IPS-NIHi11 (cell line): Measurements from ENCODE around the gene PPP1R26.
"Not testable (repeated sequence)": the region's sequence is repeated elsewhere in the genome, so short reads cannot be mapped to it uniquely, and the experiment has no call there.

Experiments
- DNase-seq: peaks from one replicate; pipeline ENCODE4 v3.0.0; 2012; ENCODE audit warnings: mixed read lengths, low spot score

Gene PPP1R26, protein sequence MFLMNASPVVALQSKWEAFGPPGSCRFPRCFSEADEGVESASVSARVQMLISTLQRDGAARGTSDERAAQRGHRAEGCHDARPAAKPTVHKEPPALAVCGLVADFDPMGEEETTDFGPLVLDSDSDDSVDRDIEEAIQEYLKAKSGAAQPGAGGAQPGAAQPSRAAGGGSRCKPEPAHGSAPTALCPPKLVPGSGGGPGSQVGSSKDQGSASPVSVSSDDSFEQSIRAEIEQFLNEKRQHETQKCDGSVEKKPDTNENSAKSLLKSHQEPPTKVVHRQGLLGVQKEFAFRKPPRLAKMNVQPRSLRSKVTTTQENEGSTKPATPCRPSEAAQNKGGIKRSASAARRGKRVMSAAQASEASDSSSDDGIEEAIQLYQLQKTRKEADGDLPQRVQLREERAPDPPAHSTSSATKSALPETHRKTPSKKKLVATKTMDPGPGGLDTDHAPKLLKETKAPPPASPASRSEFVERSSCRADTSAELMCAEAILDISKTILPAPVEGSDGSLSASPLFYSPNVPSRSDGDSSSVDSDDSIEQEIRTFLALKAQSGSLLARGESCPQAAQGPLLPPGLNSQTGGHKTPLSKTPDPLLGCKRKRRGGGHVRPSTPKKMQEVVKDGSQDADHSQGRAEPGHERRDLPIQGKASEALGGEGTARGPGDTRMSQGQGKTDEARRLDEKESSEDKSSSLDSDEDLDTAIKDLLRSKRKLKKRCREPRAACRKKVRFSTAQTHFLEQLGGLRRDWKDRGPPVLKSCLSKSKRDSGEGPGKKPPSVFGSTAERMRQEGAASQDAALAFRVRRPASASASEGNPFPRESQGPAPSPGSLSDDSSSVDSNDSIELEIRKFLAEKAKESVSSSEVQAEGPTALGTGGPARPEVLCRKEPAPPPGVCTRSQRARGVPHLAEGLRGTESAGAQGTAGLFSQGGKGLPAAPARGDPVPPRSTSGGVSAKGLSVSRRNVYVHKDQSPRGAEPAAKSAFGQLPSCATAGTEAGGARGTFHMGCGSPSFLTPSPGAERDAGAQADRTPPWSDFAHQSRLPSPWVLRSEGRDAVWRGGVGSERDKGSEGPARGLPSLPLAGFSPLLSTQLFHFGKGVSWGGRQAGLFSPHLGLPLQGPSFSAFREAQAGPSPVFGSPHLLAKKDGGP (N-terminal part only)

DNA sequence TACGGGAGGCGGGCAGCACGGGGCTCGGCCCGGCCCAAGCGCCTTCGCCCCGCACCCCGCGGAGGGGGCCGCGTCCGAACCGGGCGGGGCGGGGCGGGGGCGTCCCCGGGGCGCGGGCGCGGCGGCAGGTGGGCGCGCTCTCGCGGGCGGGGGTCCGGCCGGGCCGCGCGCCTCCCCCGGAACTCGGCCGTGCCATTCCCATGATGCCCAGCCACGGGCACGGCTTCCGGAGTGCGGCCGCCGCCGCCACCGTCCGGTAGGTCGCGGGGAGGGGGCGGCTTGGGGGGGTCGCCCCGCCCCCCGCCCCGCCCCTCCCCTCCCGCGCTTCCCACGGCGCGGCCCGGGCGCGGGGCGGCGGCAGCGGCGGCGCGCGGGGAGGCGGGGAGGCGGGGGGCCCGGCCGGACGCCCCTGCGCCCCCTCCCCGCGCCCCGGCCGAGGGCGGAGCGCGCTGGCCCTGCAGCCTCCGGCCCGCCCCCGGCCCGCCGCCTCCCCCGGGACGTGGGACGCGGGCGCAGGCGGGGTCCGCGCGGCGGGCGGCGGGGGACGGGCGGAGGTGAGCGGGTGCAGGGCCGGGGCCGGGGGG, at the start of gene PPP1R26:
Gene PPP1R26 (plus strand): TSS at position 314 of the 584 bp plus-strand sequence. CDS start 4,729 bp downstream, outside the sequence.
- peak; percentile 81 for DNase-seq

DNA sequence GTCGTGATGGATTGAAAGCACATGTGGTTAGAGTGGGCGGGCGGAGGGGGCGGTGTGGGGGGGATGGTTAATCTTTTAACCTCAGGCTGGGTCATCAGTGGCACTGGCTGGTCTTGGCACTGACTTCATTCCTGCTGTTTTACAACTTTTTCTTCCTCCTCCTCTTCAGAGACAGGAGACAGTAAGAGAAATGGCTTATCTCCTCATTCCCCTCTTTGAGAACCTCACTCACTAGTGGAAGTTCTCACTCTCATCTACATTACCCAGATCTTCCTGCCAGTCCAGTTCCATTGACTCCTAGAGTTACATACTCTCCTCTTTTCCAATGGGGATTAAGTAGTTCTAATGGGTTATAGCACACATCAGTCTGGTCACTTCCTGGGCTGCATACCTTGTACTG, 42.3 kb upstream of the PPP1R26 start:
- no peak for DNase-seq

DNA sequence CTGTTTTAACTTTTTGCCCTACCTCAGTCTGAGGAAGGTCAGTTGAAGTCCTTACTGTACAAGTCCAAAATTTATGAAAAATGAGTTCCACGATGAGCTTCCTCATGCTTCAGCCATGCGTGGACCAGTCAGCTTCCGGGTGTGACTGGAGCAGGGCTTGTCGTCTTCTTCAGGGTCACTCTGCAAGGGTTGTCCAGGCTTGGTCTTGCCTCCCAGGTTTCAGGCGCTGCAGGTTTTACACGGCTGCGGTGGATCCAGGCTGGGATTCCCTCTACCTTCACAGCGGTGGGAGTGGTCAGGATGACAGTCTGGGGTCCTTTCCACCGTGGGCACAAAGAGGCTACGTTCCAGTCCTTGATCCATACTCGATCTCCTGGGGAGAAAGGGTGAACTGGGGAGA, 41.9 kb upstream of the PPP1R26 start:
- not testable (repeated sequence) for DNase-seq

DNA sequence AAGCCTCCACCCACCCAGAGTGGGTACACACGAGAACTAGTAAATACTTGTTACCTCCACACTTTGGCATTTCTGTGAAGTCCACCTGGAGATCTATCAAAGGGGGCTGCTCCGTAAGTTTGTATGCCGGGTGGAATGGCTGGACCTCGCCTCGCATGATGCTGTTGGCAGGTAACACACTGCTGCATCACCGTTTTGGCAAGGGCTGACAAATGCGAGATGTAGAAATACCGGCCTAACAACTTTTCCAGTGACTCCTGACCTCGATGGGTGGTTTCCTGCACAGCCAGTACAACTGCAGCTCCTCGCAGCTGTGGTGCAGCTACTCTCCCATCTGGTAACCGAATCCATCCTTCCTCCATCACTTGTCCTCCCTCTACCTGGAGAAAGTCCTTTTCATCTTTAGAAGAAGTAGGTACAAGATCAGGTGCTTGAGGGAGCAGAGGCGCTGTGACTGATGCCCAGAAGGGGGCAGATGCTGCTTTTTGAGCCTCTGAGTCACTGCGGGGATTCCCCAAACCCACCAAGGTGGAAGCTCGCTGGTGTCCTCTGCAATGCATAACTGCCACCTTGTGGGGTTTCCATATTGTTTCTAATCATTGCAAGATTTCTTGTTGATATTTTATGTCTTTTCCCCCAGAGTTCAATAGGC, 40.9 kb upstream of the PPP1R26 start:
- DNase-seq: not testable (repeated sequence)

DNA sequence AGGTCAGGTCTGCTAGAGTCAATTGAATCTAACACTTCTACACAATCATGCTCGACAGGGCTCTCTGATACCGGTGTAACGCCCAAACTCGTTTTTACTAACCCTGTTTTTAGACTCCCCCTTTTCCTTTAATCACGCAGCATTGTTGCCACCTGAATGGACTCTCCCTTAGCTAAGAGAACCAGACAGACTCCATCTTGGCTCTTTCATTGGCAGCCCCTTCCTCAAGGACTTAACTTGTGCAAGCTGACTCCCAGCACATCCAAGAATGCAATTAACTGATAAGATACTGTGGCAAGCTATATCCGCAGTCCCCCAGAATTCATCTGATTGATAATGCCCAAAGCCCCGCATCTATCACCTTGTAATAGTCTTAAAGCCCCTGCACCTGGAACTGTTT, 40.1 kb upstream of the PPP1R26 start:
- not testable (repeated sequence) for DNase-seq

DNA sequence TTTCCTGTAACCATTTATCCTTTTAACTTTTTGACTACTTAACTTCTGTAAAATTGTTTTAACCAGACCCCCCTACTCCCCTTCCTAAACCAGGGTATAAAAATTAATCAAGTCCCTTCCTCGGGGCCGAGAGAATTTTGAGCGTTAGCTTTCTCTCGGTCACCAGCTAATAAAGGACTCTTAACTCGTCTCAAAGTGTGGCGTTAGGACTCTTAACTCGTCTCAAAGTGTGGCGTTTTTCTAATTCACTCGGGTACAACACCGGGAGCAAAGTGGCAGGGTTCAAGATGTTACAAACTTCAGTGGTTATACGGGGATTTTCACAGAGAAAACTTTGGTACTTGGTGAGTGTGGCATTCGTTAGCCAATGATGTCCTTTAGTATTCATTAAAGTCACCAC, 39.7 kb upstream of the PPP1R26 start:
- no peak for DNase-seq

DNA sequence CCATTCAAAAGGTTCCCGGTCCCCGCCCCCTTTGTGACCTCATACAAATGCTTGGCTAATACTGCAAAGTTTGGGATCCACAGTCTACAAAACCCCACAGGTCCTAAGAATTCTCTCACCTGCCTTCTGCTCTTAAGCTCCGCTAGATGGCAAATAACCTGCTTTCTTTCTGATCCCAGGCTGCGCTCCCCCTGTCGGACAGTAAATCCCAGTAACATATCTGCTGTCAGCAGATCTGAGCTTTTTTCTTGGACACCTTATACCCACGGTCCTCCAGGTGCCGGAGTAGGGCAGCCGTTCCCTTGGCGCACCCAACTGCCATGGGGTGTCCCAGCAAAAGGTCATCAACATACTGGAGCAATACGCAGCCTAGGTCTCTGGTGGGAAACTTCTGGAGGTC, 39.0 kb upstream of the PPP1R26 start:
- no peak for DNase-seq

DNA sequence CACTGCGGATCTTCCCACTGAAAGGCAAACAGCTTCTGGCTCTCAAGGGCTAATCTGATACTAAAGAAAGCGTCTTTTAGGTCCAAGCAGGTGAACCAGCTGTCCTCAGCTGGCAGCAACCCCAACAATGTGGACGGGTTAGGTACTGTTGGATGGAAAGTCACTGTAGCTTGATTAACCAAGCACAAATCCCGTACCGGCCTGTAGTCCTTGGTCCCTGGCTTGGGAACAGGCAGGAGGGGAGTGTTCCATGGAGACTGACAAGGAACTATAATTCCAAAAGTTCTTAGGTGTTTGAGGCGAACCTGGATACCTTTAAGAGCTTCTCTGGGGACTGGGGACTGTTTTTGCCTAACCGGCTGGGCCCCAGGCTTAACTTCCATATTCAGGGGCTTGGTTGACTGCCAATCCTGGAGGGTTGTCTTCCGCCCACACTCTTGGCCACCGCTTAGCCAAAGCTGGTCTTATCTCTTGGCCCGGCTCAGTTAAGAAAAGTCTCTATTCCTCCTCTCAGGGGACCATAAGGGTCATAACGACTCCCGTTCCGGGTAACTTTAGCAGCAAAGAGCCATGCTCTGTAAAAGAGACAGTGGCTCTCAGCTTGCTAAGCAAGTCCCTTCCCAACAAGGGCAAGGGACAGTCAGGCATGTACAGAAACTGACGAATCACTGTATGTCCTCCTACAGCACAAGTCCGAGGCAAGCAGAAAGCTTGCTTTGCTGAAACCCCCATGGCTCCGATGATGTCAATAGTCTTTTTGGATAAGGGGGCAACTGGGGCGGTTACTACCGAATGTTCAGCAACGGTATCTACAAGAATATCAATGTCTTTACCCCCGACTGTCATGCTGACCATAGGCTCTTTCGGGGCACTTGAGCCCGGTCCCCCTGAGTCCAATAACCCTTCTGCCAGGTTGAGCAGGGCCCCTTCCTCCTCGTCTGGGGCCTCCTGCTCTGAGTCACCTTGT, 38.2 kb upstream of the PPP1R26 start:
- not testable (repeated sequence) for DNase-seq

DNA sequence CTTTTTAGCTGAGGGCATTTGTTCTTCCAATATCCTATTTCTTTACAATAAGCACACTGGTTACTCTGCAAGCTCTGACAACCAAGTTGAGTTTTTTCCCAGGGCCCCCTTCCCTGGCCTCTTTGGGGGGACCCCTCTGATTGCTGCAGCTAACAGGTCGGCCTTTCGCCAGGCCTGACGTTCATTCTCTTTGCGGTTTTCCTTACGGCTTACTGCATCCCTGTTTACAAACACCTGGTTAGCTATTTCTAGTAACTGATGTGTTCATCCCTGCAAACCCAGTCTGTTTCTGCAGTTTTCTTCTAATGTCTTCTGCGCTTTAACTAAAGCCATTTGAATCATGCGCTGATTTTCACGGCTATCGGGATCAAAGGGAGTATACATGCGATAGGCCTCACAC, 37.5 kb upstream of the PPP1R26 start:
- no peak for DNase-seq

DNA sequence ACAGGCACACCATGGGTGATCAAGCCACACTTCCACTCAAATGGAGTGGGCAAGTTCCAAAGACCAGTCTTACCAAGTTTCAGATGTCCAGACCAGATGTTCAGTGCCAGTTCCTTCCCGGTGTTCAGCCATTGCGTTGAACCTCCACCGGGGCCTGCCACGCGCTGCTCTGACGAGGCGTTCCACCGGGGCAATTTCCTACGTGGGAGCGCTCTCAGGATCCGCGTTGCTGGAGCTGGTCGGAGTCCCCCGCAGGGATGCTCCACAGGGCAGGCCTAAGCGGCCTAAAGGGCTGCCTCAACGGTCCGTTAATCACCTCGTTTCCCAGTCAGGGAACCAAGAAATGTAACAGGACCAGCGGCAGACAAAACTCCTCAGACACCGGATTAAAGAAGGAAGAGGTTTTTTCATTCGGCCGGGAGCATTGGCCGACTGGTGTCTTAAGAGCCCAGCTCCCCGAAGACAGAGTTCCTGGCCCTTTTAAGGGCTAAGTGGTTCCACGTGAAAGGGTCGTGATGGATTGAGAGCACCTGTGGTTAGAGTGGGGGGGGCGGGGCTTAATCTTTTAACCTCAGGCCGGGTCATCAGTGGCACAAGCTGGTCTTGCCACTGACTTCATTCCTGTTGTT, 35.7 kb upstream of the PPP1R26 start:
- no peak for DNase-seq

DNA sequence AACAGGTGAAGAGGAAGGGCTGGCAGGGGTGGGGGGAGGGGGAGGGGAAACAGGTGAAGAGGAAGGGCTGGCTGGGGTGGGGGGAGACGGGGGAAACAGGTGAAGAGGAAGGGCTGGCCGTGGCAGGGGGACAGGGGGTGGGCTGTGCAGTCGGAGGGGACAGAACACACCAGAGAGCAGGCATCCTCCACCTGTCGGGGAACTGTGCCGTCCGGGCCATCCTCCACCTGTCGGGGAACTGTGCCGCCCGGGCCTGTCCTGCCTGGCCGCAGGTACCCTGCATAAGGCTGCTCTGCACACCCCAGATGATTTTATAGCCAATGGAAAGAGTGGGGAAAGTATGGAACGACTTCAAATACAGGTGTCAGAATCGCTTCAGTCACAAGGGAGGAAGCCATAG, 32.5 kb upstream of the PPP1R26 start:
- DNase-seq: no peak

DNA sequence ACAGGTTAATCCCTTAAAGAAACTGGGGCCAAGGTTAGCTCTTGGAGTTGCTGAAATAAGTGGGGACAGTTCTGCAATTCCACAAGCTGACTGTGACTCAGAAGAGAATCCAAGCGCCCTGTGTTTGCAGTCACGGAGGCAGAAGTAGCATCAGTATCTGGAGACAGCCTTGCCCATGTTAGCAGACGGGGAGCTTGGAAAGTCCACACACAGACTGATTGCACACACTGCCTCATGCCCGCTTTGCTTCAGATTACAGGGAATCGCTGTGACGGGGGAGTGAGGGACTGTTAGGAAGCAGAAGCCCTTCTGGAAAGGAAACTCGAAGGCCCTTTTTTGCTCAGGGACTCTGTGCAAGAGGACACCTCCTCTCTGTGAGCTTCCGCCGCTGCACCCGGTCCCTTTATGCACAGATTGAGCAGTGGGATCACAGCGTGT, 30.9 kb upstream of the PPP1R26 start:
- DNase-seq: no peak

DNA sequence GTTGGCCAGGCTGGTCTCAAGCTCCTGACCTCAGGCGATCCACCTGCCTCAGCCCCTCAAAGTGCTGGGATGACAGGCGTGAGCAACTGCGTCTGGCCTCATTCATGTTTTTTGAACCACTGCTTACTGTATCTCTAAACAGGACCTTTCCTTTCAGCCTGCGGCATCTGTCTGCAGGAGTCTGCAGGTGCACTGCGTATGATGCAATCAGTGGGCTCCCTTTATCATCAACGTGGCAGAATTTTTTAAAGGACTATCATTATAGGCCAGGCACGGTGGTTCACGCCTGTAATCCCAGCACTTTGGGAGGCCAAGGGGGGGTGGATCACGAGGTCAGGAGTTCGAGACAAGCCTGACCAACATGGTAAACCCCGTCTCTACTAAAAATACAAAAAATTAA, 30.1 kb upstream of the PPP1R26 start:
- not testable (repeated sequence) for DNase-seq

DNA sequence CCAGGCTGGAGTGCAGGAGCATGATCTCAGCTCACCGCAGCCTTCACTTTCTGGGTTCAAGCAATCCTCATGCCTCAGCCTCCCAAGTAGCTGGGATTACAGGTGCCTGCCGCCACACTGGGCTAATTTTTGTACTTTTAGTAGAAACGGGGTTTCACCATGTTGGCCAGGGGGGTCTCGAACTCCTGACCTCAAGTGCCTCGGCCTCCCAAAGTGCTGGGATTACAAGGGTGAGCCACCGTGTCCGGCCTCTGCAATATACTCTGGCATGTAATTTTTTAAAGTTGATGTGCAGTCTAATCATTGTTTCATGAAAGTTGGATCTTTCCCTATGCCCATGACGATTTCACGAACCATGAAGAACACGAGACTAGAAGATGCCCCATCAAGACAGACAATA, 28.6 kb upstream of the PPP1R26 start:
- DNase-seq: no peak

DNA sequence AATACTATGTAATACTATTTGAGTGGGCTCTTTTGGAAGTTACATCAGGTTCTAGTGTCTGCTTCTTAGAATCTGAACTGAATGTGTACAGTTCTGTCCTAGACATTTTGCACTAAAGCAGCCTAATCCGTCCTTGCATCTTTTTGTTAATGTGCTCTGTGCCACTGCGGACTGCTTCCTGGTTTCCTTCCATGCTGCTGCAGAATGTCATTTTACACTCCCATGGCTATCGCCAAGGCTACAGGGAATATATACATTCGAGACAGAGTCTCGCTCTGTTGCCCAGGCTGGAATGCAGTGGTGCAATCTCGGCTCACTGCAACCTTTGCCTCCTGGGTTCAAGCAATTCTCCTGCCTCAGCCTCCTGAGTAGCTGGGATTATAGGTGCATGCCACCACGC, 27.7 kb upstream of the PPP1R26 start:
- not testable (repeated sequence) for DNase-seq

DNA sequence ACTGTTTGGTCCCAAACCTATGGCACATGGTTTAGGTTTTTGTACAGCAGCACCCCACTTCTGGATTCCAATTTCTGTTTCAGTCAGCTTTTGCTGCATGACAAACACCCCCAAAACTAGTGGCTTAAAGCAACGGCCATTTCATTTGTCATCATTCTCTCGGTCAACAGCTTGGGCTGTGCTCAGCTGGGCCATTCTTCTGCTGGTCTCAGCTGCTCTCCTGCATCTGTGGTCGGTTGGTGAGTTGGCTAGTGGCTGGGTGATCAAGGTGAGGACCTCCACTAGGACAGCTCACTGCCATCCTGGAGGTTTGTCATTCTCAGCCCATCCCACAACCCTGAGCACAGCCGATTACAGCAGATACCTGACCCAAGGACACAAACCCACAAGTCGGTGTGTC, 24.8 kb upstream of the PPP1R26 start:
- DNase-seq: no peak

DNA sequence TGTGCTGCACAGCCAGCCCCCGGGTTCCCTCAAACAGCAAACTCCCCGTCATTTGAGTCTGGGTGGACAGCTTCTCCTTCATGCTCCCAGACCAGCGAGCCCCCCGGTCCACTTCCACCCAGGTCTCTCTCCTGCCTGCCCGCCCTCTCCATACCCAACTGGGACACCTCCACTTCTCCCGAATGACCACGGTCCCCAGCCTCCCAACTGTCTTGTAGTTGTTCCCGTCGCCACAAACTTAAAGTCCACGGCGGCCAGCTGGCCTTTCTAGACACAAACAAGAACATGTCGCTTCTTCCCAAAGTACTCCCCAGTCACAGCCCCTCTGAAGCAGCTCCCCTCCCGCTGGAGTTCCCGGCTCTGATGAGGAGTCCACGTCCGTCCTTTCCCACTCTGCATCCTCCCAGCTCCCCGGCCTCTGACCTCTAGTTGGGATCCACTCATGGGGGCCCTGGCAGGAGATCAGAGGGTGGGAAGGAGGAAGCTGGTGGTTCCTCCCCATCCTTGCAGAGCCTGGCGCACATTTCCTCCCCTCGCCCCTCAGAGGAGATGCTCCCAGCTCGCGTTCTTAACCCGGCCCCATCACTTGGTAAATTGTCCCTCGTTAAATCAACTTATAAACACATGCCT, 24.1 kb upstream of the PPP1R26 start:
- no peak for DNase-seq

DNA sequence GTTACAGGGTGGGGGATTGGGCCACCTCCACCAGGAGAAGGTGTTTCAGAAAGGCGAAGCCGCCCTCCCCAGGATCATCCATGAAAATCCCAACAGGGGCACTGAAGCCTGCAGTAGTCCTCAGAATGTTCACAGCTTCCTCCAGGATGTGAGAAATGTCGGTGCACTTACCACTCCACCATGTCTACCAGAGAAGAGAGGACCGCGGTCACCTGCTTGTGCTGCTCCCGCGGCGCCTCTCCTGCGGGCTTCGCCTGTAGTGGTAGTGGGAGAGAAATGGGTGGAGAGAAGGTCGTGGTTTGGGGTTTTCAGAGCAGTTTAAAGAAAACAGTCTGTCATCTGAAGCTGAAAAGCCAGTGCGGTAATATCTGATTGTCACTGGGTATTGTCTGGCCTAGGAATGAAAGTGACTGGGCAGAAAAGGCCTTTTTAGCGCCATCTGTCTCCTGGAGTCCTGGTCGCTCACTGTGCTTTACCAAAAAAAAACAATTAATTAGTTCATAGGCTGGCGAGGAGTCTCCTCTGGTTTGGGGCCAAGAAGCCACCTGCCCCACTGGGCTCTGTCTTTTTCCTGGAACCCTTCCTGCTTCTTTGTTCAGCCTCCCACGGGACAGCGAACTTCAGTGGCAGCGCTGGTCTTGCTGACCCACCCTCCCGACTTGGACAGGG, 23.0 kb upstream of the PPP1R26 start:
- no peak for DNase-seq

DNA sequence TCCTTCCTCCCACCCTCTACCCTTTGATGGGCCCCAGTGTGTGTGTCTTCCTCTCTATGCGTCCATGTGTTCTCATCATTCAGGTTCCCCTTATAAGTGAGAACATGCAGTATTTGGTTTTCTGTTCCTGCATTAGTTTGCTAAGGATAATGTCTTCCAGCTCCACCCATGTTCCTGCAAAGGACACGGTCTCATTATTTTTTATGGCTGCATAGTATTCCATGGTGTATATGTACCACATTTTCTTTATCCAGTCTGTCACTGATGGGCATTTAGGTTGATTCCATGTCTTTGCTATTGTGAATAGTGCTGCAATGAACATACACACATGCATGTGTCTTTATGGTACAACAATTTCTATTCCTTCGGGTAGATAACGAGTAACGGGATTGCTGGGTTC, 21.1 kb upstream of the PPP1R26 start:
- not testable (repeated sequence) for DNase-seq
